Inferior parietal cortex (tissue), 1 donor: ENCODE data around the gene RS1.

Experiments used
- DNase-seq: peaks from one replicate; pipeline ENCODE4 v3.0.0-alpha.2; 2016; ENCODE audit errors: extremely low spot score

The RS1 gene

DNA sequence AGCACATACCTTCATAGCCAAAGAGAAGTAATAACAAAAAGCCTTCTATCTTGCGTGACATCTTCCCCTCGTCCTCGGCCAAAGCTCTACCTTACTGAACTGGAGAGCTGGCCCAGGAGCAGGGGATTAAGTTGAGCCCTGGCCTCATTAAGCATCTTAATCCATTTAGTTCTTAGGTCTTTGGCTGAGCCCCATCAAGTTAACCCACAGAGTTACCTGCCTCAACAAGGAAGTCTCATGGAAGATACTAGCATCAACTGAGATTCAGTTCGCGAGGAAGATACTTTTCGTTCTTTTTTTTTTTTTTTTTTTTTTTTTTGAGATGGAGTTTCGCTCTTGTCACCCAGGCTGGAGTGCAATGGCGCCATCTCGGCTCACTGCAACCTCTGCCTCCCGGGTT lies at the start of gene RS1:
TSS of gene RS1 (minus strand) at position 101 of the 400 bp plus-strand sequence. CDS start at position 61, 40 bp downstream.
- DNase-seq: no peak

GRCh38 chrX:18719852-18720251 lies 47.9 kb upstream of the RS1 start:
- DNase-seq: no peak

- DNase-seq: no peak
These were observed 43.0 kb upstream of the RS1 start for GRCh38 chrX:18714910-18715309.

DNA sequence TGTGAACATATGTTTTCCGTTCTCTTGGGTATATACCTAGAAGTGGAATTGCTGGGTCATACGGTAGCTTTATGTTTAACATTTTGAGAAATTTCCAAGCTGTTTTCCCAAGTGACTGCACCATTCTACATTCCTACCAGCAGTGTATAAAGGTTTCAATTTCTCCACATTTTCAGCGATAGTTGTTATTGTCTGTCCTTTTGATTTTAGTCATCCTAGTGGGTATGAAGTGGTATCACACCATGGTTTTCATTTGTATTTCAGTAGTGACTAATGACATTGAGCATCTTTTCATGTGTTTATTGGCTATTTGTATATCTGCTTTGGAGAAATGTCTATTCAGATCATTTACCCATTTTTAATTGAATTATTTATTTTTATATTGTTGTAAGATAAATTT lies 37.9 kb upstream of the RS1 start:
- no peak for DNase-seq

DNA sequence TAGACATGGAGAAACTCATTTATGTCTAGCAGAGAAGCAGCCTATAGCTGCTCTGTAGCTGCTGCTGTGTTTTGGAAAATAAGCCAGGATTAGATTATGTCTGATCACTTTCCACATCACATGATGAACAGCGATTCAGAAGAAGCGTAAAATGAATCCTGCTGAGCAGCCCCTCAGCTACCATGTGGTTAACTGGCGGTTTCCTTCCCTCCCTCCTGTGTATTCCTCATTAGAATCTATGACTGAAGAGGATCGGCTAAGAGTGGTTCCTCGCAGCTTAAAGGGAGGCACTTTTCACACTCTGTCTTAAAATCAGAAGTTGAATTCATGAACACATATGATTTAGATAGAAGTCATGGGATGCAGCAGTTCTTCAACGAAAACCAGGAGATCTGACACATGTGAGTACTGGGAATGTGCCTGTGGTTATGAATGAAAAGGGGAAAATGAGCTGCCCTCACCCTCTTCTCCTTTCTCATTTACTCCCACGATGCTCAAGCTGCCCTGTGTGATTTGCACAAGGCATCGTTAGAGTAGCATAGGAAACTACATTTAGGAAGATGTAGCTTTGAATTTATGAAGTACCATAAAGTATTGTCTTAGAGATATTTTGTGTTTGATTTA lies 35.6 kb upstream of the RS1 start, which contains the start of gene PPEF1:
TSS of gene PPEF1 (plus strand) at position 220 of the 624 bp plus-strand sequence. CDS start at position 356, 136 bp downstream.
- no peak for DNase-seq

- no peak for DNase-seq
These were observed 30.7 kb upstream of the RS1 start for GRCh38 chrX:18702362-18703195.

DNA sequence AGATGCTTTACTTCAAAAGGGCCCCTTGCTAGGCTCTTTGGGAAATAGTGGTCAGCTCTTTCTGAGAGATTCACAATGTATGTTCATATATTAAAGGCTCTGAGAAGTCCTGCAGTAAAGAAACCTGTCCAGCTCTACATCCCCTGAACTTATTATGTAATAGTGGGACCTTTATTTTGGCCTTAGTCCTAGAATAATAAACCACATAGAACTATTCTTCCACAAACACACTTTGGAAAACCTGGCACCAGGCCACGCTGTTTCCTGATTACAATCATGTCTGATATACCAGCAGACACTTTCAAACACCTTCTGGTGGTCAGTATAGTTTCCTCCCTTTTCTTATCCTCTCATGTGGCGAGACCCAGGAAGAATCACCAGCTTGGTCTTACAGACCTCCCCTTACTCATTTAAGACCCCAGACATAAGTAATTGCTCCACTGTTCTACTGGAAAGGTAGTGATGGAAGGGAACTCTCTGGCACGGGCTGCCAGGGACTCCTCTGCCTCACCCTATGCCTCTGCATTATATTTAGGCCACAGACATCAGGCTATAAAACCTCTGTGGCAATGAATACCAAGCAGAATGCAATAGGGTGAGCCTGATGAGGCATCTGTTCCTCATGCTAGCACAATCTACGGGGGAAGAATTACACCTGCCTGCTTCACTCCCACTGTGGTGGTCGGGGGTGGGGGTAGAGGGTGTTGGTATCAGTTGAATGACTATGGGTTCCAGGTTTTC lies 29.9 kb upstream of the RS1 start:
- DNase-seq: no peak

DNA sequence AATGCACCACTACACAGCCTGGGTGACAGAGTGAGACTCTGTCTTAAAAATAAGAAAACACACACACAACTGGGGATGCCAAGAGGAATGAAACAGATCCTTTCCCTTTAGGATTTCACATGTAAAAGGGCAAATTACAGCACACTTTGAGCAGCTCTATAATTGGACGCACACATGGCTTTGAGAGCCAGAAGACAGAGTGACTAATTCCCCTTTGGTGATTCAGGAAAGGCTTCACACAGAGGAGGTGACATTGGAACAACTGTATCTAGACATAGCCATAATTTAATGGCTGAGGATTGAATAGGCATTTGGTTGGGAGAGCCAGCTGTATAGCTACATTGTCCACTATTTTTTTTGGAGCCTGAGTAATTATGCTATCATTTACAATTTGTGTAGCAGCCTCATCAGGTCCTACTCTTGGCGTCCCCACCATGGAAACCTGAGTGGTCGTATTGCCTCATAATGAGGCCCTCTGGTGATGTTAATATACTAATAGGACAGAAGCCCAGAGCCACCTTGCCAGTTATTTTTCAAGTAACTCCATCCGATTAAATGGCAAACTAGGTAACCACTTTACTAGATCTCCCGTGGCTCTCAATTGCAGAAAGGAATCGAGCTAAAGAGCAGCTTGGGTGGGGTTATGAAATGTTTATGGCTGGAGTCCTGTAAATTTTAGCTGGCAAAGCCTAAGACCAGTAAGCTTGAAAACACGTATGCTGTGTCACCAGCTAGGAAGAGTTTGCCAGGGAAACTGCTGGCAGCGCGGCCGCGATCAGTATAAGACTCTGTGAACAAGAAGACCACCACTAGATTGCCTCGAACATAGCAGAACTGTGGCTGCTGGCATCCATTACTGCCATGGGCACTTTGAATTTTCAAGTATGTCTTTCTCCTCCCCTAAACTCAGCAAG lies 27.1 kb upstream of the RS1 start:
- no peak for DNase-seq

DNA sequence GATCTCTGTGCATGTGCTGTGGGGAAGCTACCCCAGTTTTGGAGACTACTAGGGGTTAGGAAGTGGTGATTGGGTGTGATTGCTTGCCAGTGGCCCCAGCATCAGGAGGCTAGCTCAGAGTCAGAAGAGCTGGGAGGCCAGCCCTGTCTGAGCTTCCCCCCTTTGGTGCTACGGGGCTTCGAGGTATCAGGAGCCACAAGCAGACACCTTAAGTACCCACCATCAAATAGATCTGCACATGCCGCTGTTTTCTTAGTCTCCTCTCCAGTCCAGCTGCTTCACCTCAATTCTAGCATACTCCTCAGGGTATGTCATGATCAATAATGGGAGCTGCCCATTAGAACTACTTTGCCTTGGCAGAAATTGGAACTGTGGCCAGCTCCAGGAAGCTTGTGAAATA lies 24.7 kb upstream of the RS1 start:
- DNase-seq: no peak

GRCh38 chrX:18692541-18692940 lies 20.6 kb upstream of the RS1 start:
- no peak for DNase-seq

DNA sequence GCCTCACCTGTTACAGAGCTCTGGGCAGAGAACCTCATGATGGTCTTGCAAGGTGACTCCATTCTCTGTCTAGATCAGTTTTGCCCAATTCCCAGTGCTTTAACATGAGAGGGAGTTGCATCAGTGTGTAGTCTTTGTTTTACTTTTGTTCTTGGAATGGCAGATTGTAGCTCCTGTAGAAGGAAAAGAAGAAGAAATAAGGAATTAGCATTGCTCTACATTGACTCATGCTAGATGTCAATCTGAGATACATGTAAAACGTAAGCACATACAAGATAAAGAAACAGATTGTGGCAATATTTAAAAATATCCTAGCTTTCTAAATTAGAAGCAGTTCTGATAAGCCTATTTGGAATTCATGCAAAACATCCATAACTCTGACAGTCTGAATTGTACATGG lies 19.5 kb upstream of the RS1 start:
- no peak for DNase-seq

- no peak for DNase-seq
These were observed 16.1 kb upstream of the RS1 start for GRCh38 chrX:18687856-18688495.

DNA sequence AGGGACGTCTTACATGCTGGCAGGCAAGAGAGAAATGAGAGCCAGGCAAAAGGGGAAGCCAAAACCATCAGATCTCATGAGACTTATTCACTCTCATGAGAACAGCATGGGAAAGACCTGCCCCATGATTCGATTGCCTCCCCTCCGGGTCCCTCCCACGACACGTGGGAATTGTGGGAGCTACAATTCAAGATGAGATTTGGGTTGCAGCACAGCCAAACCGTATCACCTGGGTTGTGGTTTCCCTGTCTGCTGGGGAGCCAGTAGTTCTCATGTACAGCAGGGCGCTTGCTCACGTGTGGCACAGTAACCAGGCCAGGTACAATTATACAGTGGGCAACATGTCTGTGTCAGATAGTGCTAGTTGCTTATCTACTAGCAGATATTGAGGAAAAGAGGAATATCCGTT lies 11.1 kb upstream of the RS1 start:
- DNase-seq: no peak

DNA sequence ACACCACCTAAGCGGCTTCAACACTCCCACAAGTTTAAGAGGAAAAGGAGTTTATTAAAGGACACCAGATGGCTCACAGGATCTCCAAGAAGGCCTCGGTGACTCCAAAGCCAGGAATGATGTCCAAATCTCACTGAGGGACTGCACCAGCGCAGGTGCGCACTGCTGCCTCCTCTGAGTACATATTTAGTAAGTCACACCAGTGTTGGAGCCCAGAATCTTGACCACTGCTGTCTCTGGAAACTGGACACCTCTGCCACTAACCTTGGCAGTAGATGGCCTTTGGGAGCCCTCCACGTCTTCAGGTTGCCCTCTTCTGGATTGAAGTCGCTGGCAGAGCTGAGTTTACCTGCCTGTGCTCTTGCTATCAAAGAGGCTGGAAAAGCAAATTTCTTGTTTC lies 10.1 kb upstream of the RS1 start:
- no peak for DNase-seq

GRCh38 chrX:18677161-18677869 lies 5.4 kb upstream of the RS1 start:
- no peak for DNase-seq

GRCh38 chrX:18676470-18676869 lies 4.6 kb upstream of the RS1 start:
- DNase-seq: no peak

- DNase-seq: no peak
These were observed 4.1 kb upstream of the RS1 start for GRCh38 chrX:18676050-18676449.

DNA sequence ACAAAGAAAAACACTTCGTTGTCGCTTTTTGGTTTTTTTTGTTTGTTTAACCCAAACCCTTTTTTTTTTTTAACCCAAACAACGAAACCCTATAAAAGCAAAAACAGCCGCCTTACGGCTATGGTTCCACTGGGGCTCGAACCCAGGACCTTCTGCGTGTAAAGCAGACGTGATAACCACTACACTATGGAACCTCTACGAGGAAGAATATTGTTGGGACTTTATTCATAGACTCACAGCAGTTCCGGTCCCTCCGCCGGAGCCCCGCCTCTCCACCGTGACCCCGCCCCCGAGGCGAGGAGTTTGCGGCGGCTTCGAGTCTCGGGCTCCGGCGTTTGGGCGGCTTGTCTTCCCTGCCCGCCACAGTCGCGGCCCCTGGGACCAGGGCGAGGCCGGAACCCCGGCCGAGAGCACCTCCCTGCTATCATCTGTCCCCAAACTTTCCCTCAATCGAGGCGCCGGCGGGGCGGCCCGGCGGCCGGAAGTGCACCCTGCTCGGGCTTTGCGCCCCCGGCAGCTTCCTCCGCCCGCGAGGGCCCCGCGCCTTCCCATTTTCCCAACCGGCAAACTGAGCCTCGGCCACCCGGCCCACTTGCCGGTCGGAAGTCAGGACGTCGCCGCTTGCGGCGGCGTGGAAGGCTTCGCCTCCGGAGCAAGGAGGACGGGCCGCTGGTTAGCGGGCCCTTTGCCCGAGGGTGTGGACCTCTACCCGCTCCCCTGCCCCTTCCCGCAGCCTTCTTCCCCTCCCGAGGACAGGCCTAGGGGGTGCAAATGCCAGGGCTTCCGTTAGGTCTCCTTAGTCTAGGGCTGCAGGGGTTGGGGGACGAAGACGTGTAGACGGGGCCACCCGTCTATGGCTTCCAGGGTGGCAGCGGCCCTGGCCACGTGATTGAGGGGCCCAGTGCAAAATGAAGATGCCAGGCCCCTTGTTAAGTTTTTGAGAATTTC lies 3.2 kb upstream of the RS1 start:
- peak; percentile 91 for DNase-seq

- no peak for DNase-seq
These were observed 2.5 kb upstream of the RS1 start for GRCh38 chrX:18674417-18674787.
